ENCODE data around the gene PLXNA1. TPM values are rescaled to one million over a fixed set of nuclear protein-coding genes. Genes with fewer than 3 reads are reported as not detected.

PLXNA1 gene
- total and polyA plus RNA-seq, 8 donors, result 6.4 to 20.0 (median 8.5) TPM

DNA sequence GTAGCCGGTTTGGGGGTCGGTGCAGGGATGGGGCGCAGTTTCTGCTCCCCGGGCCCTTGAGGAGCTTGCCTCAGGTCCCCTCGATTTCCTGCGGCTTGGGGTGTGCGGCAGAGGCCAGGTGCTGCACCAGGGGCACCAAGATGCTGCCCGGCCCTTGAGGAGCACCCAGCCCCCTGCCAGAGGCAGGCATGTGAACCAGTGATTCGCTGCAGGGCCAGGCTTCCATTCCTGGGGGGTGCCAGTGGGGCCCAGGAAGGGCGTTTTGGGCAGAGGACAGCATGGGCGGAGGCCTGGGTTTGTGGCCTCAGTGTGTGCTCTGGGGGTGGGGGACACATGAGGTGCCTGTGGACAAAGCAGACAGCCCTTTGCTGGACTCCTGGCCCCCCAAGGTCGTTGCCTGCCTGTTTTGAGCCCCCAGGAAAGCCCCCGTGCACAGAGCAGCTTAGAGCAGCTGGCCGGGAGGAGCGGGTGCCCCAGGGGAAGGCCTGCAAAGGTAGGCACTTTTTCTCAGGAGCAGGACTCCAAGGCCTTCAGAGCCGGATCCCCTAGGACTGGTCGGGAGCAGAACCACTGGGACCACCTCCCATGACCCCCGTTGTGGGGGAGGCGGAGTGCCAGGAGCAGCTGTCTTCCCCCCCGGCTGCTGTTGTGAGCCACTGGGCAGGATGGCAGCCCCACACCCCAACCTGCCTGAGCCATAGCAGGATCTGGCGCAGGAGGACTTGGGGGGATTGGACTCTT, 1.6 kb downstream of the PLXNA1 start:
- Histone ChIP-seq H3K9me3 (no peaks in the 10 kb centered on the region), H3K36me3 (peaks cover 0 to 5% (median 0%) of the 10 kb centered on the region in 3 donors), H3K27ac (peak overlapping the region in 1 of 4 donors; percentile 8), H3K4me1 (peaks cover 0 to 16% (median 11%) of the 10 kb centered on the region in 3 donors), H3K27me3 (no peaks in the 10 kb centered on the region), H3K4me3 (peak overlapping the region; percentile 53 to 84 (median 75))
- TF ChIP-seq, protein P1, sequence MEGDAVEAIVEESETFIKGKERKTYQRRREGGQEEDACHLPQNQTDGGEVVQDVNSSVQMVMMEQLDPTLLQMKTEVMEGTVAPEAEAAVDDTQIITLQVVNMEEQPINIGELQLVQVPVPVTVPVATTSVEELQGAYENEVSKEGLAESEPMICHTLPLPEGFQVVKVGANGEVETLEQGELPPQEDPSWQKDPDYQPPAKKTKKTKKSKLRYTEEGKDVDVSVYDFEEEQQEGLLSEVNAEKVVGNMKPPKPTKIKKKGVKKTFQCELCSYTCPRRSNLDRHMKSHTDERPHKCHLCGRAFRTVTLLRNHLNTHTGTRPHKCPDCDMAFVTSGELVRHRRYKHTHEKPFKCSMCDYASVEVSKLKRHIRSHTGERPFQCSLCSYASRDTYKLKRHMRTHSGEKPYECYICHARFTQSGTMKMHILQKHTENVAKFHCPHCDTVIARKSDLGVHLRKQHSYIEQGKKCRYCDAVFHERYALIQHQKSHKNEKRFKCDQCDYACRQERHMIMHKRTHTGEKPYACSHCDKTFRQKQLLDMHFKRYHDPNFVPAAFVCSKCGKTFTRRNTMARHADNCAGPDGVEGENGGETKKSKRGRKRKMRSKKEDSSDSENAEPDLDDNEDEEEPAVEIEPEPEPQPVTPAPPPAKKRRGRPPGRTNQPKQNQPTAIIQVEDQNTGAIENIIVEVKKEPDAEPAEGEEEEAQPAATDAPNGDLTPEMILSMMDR (IDR thresholded peaks at IDR 0.05), result no peak
- DNase-seq (peak in 1 of 6 donors; percentile 75), FAIRE-seq (no peak), ATAC-seq (no peak)
- 61 to 62% methylated on average over 21 of the region's 21 CpGs for WGBS, 2 donors
- intact Hi-C loops (cut with DNase I), result loop anchor here in 1 of 3 donors (10.0 kb wide), 1 partner anchor 230 kb away; no protein-coding TSS in a partner anchor

DNA sequence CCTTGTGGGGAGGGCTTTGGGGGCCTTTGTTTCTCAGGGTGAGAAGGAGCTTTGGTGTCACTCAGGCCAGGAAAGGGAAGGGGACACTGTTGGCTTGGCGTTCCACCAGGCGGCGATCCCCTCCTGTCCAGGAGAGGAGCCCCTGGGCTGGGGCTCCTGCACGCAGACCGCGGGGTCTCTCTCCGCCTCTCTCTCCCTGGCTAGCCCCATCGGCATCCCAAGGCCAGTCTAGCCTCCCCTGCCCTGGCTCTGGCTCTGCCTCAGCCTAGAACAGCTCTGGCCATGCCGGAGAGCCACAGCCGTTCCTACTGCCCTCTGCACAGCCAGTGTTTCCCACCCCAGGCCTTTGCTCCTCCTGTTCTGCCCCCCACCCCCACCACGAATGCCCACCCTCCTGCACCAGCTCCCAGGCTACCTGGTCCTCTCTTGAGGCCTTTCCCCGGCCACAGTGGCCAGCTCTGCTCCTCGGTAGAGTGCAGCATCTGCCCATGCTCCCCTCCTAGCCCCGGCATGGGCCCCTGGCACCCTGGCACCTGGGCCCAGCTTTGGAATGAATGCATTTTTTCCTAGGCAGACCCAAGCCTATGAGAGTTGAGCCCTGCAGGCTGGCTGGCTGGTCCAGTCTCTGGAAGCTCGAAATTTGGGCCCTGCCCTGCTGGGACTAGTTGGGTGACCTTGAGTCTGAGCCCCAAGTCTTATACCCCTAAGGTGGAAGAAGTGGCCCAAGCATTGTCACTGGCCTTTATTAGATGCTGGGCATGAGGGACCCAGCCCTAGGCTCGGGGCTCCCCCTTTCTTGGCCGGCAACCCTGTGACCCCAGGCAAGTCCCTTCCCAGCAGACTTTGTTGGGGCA, 2.4 kb downstream of the PLXNA1 start:
- no peak overlapping the region for H3K4me3 ChIP-seq
- TF ChIP-seq, protein P1 (IDR thresholded peaks at IDR 0.05), result no peak
- intact Hi-C loops (cut with DNase I), result loop anchor here in 1 of 3 donors (10.0 kb wide), 1 partner anchor 231 kb away; no protein-coding TSS in a partner anchor
- DNase-seq, result peak in 1 of 6 donors; percentile 65
- peaks cover 0 to 16% (median 11%) of the 10 kb centered on the region in 3 donors for H3K4me1 ChIP-seq
- no peak for FAIRE-seq
- 74 to 78% methylated on average over 15 to 17 of the region's 17 CpGs for WGBS, 2 donors
- no peaks in the 10 kb centered on the region for H3K9me3 ChIP-seq
- H3K36me3 ChIP-seq, result peaks cover 0 to 7% (median 0%) of the 10 kb centered on the region in 3 donors
- no peak for ATAC-seq
- H3K27me3 ChIP-seq, result no peaks in the 10 kb centered on the region
- H3K27ac ChIP-seq, result no peak overlapping the region

DNA sequence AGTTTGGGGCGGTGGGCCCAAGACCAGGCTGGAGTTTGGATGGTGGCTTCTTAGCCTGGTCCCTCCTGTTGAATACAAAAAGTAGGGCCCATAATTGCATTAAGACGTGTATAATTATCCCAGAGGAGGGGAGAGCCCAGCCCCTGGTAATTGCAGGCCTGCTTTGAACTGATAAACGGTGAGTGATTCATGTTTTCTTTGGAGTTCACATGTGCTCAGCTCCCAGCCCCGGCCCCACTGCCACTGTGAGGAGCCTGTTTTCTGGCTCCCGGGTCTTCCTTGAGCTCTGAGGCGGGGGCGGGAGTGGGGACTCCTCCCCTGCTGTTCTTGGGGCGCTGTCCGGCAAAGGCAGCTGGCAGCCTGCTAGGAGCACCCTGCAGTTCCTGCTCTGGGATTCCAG, 3.1 kb downstream of the PLXNA1 start:
- peak in 2 of 6 donors; percentile 34 to 58 for DNase-seq
- no peaks in the 10 kb centered on the region for H3K27me3 ChIP-seq
- no peak overlapping the region for H3K27ac ChIP-seq
- no peaks in the 10 kb centered on the region for H3K9me3 ChIP-seq
- peaks cover 0 to 7% (median 0%) of the 10 kb centered on the region in 3 donors for H3K36me3 ChIP-seq
- no peak for ATAC-seq
- H3K4me1 ChIP-seq, result peaks cover 0 to 16% (median 11%) of the 10 kb centered on the region in 3 donors
- intact Hi-C loops (cut with DNase I), result loop anchor here in 1 of 3 donors (10.0 kb wide), 1 partner anchor 231 kb away; no protein-coding TSS in a partner anchor
- 57% methylated on average over 9 of the region's 9 CpGs for WGBS, 2 donors
- TF ChIP-seq, protein P1 (IDR thresholded peaks at IDR 0.05), result no peak
- no peak for FAIRE-seq
- no peak overlapping the region for H3K4me3 ChIP-seq

DNA sequence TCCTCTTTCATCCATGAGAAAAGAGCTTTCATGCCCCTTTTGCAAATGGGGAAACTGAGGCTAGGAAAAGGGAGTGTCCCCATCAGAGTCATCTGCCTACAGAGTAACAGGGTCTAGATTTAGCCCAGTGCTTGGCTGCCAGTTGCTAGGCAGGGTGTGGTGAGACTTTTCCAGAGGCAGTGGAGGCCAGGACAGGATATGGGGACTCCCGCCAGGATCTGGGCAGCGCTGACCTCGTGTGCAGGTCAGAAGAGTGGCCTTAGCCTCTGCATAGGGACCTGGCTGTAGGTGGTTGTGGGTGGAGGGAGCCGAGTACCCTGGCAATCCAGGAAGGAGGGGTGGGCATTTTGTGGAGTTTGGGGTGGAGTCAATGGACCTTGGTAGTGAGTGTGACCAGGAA, 4.2 kb downstream of the PLXNA1 start:
- Histone ChIP-seq H3K9me3 (no peaks in the 10 kb centered on the region), H3K27ac (no peak overlapping the region), H3K27me3 (no peaks in the 10 kb centered on the region), H3K4me3 (no peak overlapping the region), H3K4me1 (peaks cover 0 to 16% (median 9%) of the 10 kb centered on the region in 3 donors), H3K36me3 (peaks cover 0 to 7% (median 0%) of the 10 kb centered on the region in 3 donors)
- no peak for FAIRE-seq
- intact Hi-C loops (cut with DNase I), result loop anchor here in 1 of 3 donors (10.0 kb wide), 1 partner anchor 232 kb away; no protein-coding TSS in a partner anchor
- 69 to 71% methylated on average over 4 of the region's 4 CpGs for WGBS, 2 donors
- no peak for ATAC-seq
- TF ChIP-seq, protein P1 (IDR thresholded peaks at IDR 0.05), result no peak
- DNase-seq, result no peak
